K562 (cell line): ENCODE results near the gene LRRC37A3. TPM values are rescaled to one million over a fixed set of nuclear protein-coding genes. Genes with fewer than 3 reads are reported as not detected.

Source experiments
- ARID3A ChIP-seq: IDR thresholded peaks from 2 replicates; pipeline ENCODE4 v1.6.1; 2012; ENCODE audit warnings: low read depth, low read length, improper control_type of control experiment, borderline replicate concordance
- CBX1 ChIP-seq: sonication (generic); IDR thresholded peaks from 2 replicates; pipeline ENCODE4 v1.6.1; 2016; ENCODE audit warnings: antibody characterized with exemption, low read depth, mild to moderate bottlenecking
- CHCHD3 ChIP-seq: fragments of 250-450 bp; sonication (Bioruptor Pico); IDR thresholded peaks from 2 replicates; pipeline ENCODE4 v2.1.2; 2022; ENCODE audit warnings: mild to moderate bottlenecking
- HDAC2 ChIP-seq: fragments of 450-650 bp; IDR thresholded peaks from 2 replicates; pipeline ENCODE4 v1.6.1; 2016; ENCODE audit warnings: mild to moderate bottlenecking
- IRF2 ChIP-seq: sonication (generic); formaldehyde crosslinking; IDR thresholded peaks from 2 replicates; pipeline ENCODE4 v1.8.1; 2022; ENCODE audit warnings: mild to moderate bottlenecking, missing genetic modification reagents
- KHSRP ChIP-seq: fragments of 450-650 bp; IDR thresholded peaks from 2 replicates; pipeline ENCODE4 v1.6.1; 2017
- NFIC ChIP-seq: fragments of 450-650 bp; IDR thresholded peaks from 2 replicates; pipeline ENCODE4 v1.6.1; 2017; ENCODE audit warnings: mild to moderate bottlenecking, inconsistent platforms
- PATZ1 ChIP-seq: fragments of 250-450 bp; sonication (Bioruptor Pico); IDR thresholded peaks from 2 replicates; pipeline ENCODE4 v1.5.0; 2020; ENCODE audit warnings: mild to moderate bottlenecking, borderline replicate concordance
- RBM15 ChIP-seq: fragments of 200-400 bp; formaldehyde crosslinking; IDR thresholded peaks from 2 replicates; pipeline ENCODE4 v1.6.1; 2018; ENCODE audit warnings: mild to moderate bottlenecking, low read length, moderate library complexity; ENCODE audit not compliant: insufficient read depth
- TFAM ChIP-seq: fragments of 250-450 bp; sonication (Bioruptor Pico); conservative IDR thresholded peaks from 2 replicates; pipeline ENCODE4 v1.5.0; 2021; ENCODE audit warnings: mild to moderate bottlenecking, moderate library complexity
- ZNF140 ChIP-seq: fragments of 250-450 bp; sonication (Bioruptor Pico); IDR thresholded peaks from 2 replicates; pipeline ENCODE4 v1.8.0; 2021; ENCODE audit warnings: moderate library complexity, mild to moderate bottlenecking, inconsistent platforms
- polyA plus RNA-seq, 8 experiments: library from polyadenylated mRNA; depleted of rRNA in 4 of 8; stranded (reverse) in 5 of 8; unstranded in 3 of 8; fragments of >200 nt; fragmentation: Nextera tagmentation in 2 of 8; fragmentation: Illumina TruSeq in 1 of 8; extraction: Ambion mirVana in 2 of 8; extraction: Trizol in 1 of 8; gene quantifications; 2 replicates each; pipeline versions ENCODE4 v1.2.1 to v1.2.3, GENCODE V29; 2011 to 2014; ENCODE audit warnings: inconsistent platforms in 1 of 8, missing spikeins in 1 of 8
- total RNA-seq, 7 experiments: library from RNA; depleted of rRNA in 6 of 7; stranded (reverse); fragments of >200 nt in 6 of 7; fragmentation: Illumina TruSeq in 2 of 7; extraction: Trizol in 2 of 7; gene quantifications; 2 replicates each; pipeline versions ENCODE4 v1.2.1 to v1.2.3, GENCODE V29; 2011 to 2021; ENCODE audit warnings: low replicate concordance in 1 of 7
- TF ChIP-seq, protein P1 (sequence below): fragments of 200-400 bp; formaldehyde crosslinking; IDR thresholded peaks from 2 replicates; pipeline ENCODE4 v1.6.1; 2017; ENCODE audit warnings: mild to moderate bottlenecking, low read depth, low read length, moderate library complexity
- TF ChIP-seq, protein P2 (sequence below), 2 experiments: fragments of 450-650 bp in 1 of 2; sonication (generic) in 1 of 2; formaldehyde crosslinking; conservative IDR thresholded peaks; 2 replicates each; pipeline versions ENCODE4 v1.4.0 to v1.8.1; 2020 to 2022; ENCODE audit warnings: mild to moderate bottlenecking in 1 of 2, missing genetic modification reagents in 1 of 2
- TF ChIP-seq, protein P3 (sequence below): sonication (generic); formaldehyde crosslinking; IDR thresholded peaks from 2 replicates; pipeline ENCODE4 v1.8.0; 2023; ENCODE audit warnings: mild to moderate bottlenecking, missing genetic modification reagents

LRRC37A3 gene
- total and polyA plus RNA-seq, 9 of the 15 experiments (the other 6 are each of a cell fraction or from before 2014, with no cell fraction given), result 0.14 to 5.9 (median 2.2) TPM

- TF ChIP-seq, protein P1, sequence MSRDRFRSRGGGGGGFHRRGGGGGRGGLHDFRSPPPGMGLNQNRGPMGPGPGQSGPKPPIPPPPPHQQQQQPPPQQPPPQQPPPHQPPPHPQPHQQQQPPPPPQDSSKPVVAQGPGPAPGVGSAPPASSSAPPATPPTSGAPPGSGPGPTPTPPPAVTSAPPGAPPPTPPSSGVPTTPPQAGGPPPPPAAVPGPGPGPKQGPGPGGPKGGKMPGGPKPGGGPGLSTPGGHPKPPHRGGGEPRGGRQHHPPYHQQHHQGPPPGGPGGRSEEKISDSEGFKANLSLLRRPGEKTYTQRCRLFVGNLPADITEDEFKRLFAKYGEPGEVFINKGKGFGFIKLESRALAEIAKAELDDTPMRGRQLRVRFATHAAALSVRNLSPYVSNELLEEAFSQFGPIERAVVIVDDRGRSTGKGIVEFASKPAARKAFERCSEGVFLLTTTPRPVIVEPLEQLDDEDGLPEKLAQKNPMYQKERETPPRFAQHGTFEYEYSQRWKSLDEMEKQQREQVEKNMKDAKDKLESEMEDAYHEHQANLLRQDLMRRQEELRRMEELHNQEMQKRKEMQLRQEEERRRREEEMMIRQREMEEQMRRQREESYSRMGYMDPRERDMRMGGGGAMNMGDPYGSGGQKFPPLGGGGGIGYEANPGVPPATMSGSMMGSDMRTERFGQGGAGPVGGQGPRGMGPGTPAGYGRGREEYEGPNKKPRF, result no peak
- TF ChIP-seq, protein P2, sequence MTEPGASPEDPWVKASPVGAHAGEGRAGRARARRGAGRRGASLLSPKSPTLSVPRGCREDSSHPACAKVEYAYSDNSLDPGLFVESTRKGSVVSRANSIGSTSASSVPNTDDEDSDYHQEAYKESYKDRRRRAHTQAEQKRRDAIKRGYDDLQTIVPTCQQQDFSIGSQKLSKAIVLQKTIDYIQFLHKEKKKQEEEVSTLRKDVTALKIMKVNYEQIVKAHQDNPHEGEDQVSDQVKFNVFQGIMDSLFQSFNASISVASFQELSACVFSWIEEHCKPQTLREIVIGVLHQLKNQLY (CRISPR knock-in tag; conservative IDR thresholded peaks at IDR 0.05), result no peak
- TF ChIP-seq RBM15 (no peak), CHCHD3 (CRISPR knock-in tag) (no peak), NFIC (no peak), IRF2 (CRISPR knock-in tag) (no peak), ZNF140 (no peak), ARID3A (no peak; the same call in 1 of the 2 replicates), PATZ1 (CRISPR knock-in tag) (no peak), KHSRP (no peak), HDAC2 (0 out of 2 replicates have a peak, but pooled peaks have one; percentile 8), TFAM (CRISPR knock-in tag) (no peak), CBX1 (no peak)
- TF ChIP-seq, protein P3, sequence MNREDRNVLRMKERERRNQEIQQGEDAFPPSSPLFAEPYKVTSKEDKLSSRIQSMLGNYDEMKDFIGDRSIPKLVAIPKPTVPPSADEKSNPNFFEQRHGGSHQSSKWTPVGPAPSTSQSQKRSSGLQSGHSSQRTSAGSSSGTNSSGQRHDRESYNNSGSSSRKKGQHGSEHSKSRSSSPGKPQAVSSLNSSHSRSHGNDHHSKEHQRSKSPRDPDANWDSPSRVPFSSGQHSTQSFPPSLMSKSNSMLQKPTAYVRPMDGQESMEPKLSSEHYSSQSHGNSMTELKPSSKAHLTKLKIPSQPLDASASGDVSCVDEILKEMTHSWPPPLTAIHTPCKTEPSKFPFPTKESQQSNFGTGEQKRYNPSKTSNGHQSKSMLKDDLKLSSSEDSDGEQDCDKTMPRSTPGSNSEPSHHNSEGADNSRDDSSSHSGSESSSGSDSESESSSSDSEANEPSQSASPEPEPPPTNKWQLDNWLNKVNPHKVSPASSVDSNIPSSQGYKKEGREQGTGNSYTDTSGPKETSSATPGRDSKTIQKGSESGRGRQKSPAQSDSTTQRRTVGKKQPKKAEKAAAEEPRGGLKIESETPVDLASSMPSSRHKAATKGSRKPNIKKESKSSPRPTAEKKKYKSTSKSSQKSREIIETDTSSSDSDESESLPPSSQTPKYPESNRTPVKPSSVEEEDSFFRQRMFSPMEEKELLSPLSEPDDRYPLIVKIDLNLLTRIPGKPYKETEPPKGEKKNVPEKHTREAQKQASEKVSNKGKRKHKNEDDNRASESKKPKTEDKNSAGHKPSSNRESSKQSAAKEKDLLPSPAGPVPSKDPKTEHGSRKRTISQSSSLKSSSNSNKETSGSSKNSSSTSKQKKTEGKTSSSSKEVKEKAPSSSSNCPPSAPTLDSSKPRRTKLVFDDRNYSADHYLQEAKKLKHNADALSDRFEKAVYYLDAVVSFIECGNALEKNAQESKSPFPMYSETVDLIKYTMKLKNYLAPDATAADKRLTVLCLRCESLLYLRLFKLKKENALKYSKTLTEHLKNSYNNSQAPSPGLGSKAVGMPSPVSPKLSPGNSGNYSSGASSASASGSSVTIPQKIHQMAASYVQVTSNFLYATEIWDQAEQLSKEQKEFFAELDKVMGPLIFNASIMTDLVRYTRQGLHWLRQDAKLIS (CRISPR knock-in tag), result no peak
Measured at GRCh38 chr17:64920419-64921172, 1.3 kb upstream of the LRRC37A3 start (continued).
